HCT116 (cell line): Measurements from ENCODE around the gene DHODH.

Source experiments
- CTCF ChIP-seq, 3 experiments: fragments of 200-600 bp in 1 of 3; sonication (generic) in 1 of 3; IDR thresholded peaks in 2 of 3; conservative IDR thresholded peaks in 1 of 3; 2 replicates each; pipeline ENCODE4 v1.5.1; 2012 to 2017; ENCODE audit warnings: low read depth in 2 of 3, low read length in 2 of 3, antibody characterized with exemption in 1 of 3, borderline replicate concordance in 1 of 3, control low read depth in 1 of 3, mild to moderate bottlenecking in 1 of 3, mixed read lengths in 1 of 3, mixed run types in 1 of 3, moderate library complexity in 1 of 3; ENCODE audit not compliant: insufficient read depth in 1 of 3
- ZBTB33 ChIP-seq: IDR thresholded peaks from 2 replicates; pipeline ENCODE4 v1.6.1; 2011; ENCODE audit warnings: mild to moderate bottlenecking, low read length, moderate library complexity; ENCODE audit not compliant: insufficient replicate concordance; ENCODE audit errors: extremely low read depth
- TF ChIP-seq, protein P1 (sequence below): IDR thresholded peaks from 2 replicates; pipeline ENCODE4 v1.6.1; 2012

- TF ChIP-seq ZBTB33 (no peak), CTCF (IDR thresholded peaks at IDR 0.05 in 2 of 3, conservative IDR thresholded peaks at IDR 0.05 in 1 of 3; ENCODE audit: borderline replicate concordance in 1 of 3, insufficient read depth in 1 of 3, low read depth in 2 of 3, low read length in 2 of 3) (no peak)
- TF ChIP-seq, protein P1, sequence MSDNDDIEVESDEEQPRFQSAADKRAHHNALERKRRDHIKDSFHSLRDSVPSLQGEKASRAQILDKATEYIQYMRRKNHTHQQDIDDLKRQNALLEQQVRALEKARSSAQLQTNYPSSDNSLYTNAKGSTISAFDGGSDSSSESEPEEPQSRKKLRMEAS, result peak; percentile 85
Observed at GRCh38 chr16:72008424-72009216, at the start of gene DHODH.
